ENCODE results near the gene PBX2.
"Not testable (repeated sequence)": the region's sequence is repeated elsewhere in the genome, so short reads cannot be mapped to it uniquely, and the experiment has no call there.

Gene PBX2, protein sequence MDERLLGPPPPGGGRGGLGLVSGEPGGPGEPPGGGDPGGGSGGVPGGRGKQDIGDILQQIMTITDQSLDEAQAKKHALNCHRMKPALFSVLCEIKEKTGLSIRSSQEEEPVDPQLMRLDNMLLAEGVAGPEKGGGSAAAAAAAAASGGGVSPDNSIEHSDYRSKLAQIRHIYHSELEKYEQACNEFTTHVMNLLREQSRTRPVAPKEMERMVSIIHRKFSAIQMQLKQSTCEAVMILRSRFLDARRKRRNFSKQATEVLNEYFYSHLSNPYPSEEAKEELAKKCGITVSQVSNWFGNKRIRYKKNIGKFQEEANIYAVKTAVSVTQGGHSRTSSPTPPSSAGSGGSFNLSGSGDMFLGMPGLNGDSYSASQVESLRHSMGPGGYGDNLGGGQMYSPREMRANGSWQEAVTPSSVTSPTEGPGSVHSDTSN

DNA sequence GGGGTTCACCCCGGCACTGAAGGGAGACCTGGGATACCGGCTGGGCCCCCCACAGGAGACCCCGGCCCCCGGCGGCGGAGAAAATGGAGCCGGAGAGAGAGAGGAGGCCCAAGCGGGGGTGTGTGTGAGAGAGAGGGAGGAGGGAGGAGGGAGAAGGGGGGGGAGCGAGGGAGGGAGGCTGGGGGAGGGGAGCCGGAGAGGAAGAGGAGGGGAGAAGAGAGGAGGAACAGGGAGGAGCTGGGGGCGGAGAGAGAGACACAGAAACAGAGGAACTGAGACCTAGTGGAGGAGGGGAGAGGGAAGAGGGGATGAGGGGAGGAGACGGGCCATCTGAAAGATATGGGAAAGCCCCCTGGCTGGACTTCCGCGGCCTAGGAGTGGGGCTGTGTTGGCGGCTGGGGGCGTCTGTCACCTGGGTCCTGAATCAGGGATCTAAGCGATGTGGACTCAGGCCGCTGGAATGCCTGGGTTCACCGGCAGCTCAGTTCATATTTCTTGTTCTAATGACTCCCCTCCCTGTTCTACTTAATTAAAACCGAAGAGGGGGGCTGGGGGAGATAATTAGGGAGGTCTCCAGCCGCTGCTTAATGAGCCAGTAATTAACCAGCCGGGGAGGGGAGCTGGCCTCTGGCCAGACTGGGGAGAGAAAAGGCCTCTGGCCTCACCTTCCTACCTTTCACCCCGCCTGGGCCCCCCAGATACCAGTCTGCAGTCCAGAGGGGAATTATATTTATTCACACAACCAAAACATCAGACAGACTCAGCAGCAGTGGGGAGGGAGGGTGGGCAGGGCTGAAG is at the start of gene PBX2:
Gene PBX2 (minus strand): TSS at position 149 of the 798 bp plus-strand sequence. CDS start 287 bp downstream, outside the sequence.
- DNase-seq = peak; percentile 57

DNA sequence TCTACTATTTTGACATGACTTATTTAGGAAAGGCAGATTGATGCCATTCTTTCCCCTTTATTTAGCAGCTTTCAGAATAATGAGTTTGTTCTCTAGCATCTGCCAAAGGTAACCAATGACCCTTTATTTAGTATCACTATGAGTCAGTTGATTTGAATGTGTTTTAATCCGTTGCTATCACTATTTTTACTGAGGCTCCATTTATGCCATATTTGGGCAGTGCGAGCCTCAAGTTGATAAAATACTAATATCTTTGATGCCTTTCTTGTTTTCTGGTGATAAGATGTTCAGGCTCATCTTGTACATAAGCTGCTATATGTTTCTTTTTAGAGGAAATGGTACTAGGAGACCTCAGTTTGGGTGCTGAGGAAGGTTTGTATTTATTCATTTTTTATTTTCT is 49.5 kb upstream of the PBX2 start:
- no peak for DNase-seq

DNA sequence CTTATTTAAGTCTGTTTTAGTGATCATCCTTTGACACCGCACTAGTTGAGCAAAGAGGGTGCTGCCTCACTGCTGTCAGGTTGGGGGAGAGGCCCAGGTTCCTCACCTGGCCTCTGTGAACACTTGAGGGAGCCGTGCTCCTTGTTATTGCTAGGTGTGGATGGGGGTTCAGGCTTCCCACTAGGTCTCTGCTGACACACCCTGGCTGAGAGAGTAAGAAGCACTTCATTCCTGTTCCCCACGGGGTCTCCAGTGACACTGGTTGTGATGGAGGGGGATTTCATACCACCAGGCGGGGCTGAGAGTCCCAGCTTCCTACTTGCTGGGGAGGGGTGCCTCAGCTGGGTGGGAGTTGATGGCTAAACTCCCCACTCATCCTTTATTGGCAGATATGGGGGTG is 44.9 kb upstream of the PBX2 start:
- no peak for DNase-seq

DNA sequence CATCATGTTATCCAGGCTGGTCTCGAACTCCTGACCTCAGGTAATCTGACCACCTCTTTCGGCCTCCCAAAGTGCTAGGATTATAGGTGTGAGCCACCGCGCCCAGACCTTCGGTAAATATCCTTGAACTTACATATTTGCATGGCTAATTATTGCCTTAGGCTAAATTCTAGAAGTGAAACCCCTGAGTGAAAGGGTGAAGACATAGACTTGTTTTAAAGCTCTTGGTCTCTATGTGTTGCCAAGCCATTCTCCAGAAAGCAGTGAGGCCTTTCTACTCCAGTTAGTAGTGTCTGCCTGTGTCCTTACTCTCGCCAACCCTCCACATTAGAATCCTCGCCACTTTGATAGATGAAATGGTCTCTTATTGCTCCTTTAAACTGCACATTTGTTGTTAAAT is 36.4 kb upstream of the PBX2 start:
- DNase-seq = no peak

DNA sequence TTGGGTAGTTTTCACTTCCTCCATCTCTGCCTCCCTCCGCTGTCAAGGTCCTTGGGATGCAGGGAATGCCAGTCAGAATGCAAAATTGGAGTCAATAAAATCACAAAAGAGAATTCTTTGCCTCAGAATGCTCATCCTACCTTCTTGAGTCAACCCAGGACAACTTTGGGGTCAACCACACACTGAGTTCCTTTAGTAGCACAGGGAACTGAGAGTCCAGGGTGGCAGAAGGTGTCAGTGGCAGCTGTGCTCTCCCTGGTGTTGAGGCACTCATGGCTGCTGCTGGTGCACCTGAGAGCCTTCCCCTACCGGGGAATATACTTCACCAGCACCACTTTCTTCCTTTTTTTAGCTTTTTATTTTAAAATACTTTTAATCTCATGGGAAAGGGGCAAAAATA is 34.7 kb upstream of the PBX2 start:
- DNase-seq = no peak

DNA sequence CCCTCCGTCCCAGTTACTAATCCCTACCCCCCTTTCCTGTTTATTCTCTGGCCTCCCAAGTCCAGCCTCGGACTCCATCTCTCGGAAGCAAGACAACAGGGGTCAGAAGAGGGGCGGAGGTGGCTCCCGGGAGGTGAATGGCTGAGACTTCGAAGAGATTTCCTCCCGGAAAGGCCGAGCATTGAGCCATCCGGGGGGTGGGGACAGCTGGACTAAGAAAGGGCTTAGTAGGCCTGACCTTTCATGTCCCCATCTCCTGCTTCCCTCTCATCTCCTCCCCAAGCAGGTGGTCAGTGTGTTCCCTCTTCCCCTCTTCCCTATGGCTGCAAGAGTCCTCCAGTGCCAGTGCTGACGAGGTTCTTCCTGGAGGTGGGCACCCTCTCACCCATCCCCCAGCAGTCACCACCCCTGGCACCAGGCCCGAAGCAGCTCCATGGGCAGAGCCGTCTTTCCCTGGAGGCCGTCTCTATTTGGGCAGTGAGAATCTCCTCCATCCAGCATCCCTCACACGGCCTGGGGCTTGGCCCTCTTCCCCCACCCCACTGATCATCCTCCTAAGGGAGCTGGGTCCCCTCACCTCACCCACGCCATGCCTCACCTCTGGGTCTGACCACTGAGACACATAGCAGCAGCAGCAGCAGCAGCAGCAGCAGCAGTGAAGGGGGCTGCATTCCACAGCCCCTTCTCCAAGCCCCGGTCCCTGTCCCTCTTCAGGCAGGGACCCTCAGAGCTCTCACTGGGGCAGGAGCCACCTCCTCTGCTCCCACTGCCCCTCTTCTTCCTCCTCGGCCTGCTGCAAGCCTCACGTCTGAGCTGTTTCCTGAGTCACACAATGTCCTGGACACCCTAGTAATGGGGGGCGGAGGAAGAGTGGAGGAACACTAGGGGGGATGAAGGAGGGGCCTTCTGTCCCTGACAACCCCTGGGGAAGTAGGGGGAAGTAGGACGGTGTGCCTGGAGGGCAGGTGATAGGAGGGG is 33.5 kb upstream of the PBX2 start, which contains the start of gene NOTCH4:
Gene NOTCH4 (minus strand): TSS at position 810 of the 978 bp plus-strand sequence. CDS start 139 bp downstream, at position 671.
- no peak for DNase-seq

DNA sequence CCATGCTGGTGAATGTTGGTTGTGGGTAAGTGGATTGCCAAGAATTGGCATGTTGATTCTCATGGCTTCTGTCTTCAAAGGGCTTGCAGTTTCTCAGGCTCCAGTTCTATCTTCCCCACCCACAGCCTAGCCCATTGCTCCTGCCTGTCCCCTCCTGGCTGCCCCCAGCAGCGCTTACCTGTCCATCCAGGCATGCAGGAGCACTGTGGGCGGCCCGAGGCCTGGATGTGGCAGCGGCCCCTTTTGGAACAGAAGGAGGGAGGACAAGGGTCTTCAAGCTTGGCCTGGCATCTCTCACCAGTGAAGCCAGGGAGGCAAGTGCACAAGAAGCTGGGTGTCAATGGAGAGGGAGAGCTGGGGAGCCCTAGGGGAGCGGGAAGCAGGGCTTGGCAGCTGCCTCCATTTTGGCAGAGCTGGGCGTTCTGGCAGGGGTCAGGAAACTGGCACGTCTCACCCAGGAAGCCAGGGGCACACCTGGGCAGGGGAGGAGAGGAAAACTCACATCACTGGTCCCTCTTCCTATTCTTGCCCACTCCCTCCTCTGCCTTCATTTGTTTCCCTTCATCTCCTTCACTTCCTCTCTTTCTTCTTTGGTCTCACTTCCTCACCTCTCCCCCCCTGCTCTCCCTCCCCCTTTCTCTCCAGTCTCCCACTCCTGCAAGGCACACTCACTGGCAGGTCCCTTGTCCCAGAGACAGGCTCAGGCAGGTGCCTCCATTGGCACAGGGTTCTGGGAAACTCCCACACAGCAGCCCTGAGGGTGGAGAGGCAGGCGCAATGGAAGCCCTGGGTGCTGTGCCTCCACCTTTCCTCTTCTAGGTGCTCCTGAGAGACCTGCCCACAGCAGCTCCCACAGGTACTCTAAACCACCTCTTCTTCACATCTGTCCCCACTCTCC is 32.6 kb upstream of the PBX2 start:
- no peak for DNase-seq

DNA sequence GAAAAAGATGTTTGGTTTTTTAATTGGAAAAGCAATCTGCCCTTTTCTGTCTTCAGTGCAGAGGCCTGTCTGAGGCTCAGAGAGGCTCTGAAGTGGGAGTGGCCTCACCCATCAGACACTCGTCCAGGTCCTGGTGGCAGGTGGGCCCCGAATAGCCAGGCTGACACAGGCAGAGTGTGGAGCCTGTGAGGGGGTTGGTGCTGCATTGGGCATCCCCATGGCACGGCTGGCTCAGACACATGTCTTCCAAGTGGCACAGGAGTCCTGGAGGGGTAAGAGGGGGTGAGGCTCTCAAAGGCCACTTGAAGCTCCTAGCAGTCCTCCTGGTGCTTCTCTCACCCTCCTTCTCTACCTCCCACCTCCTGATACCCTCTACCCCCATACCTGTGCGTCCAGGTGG is 30.0 kb upstream of the PBX2 start:
- no peak for DNase-seq

DNA sequence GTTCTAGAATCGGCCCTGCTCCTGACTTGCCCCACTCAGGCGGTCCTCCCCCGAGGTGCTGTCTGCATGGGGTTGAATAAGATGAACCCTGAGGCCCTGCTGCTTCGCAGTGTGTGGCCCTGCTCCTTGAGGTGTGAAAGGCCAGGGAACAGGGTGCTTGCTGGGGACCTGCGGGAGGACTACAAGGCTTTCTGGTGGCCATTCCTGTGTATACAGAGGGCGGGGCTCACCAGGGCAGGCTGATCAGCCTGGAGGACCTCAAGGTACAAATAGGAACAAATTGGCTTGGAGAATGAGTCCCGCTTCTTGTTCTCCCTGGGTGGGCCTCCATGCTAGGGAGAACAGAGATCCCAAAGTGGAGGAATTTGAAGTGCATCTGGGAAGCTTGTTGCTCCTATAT is 28.2 kb upstream of the PBX2 start:
- DNase-seq = no peak

DNA sequence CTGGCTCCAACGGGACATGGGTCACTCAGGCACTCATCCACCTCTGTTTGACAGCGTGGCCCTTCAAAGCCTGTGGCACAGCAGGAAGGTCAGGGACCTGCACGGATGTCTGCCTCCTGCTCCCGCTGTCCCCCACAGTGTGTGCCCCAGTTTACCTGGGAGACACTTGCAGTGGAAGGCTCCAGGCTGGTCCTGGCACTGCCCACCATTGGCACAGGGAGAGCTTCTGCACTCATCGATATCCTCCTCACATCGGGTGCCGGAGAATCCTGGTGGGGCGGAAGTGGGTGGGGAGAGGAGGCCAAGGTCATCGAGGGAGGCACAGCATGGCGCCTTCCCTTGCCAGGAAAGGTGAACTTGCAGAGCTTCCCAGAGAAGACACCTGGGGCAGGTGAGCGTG is 27.0 kb upstream of the PBX2 start:
- DNase-seq = no peak

DNA sequence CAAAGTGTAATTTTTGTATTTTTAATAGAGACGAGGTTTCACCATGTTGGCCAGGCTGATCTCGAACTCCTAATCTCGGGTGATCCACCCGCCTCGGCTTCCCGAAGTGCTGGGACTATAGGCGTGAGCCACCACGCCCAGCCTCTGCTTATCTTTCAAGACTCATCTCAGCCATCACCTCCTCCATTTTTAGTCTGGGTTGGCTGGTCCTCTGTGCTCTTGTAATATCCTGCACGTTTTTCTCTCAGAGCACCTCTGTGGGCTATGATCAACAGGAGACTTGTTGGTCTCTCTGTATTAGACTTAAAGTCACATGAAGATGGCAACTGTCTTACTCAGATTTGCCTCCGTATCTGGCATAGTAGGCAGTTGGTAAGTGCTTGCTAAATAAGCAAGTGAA is 26.3 kb upstream of the PBX2 start:
- no peak for DNase-seq

DNA sequence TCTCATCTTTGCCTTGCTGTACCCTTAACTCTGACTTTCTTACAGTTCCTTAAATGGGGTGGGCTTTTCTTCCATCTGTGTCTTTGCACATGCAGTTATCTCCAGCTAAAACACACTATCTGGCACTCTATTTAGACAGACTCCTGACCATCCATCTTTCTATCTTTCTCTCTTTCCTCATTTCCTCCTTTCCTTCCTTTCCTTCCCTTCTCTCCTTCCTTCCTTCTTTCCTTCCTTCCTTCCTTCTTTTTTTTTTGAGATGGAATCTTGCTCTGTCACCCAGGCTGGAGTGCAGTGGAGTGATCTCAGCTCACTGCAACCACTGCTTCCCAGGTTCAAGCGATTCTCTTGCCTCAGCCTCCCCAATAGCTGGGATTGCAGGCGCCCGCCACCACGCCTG is 25.6 kb upstream of the PBX2 start:
- DNase-seq = no peak

DNA sequence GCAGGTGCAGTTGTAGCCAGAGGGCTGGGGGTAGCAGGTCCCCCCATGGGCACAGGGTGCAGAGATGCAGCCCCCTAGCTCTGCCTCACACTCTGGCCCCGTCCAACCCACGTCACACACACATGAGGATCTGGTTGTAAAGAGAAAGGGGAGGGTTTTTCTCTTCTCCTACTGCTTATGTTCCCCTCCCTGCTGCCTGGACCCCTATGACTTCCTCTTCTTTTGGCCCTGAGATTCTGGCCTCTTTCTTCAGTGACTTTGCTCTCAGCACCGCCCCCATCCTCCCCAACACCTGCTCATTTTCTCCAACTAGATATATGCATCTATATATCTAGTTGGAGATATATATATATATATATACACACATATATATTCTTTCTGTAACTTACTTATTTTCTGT is 24.1 kb upstream of the PBX2 start:
- DNase-seq = no peak

DNA sequence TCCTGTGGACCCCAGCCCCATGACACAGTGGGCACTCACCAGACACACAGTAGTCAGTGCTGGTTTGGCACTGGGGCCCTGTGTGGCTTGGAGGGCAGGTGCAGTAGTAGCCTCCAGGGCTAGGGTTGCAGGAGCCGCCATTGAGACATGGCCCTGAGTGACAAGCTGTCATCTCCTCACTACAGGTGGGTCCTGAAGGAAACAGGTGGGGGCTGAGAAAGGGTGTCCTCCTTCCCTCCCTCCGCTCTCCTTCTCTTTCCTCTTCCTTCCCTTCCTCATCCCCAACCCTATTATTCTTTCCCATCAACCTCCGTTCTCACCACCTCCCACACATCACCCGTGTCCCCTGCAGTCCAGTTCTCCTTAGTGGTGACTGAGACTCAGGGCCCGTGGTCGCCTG is 23.6 kb upstream of the PBX2 start:
- DNase-seq = no peak

DNA sequence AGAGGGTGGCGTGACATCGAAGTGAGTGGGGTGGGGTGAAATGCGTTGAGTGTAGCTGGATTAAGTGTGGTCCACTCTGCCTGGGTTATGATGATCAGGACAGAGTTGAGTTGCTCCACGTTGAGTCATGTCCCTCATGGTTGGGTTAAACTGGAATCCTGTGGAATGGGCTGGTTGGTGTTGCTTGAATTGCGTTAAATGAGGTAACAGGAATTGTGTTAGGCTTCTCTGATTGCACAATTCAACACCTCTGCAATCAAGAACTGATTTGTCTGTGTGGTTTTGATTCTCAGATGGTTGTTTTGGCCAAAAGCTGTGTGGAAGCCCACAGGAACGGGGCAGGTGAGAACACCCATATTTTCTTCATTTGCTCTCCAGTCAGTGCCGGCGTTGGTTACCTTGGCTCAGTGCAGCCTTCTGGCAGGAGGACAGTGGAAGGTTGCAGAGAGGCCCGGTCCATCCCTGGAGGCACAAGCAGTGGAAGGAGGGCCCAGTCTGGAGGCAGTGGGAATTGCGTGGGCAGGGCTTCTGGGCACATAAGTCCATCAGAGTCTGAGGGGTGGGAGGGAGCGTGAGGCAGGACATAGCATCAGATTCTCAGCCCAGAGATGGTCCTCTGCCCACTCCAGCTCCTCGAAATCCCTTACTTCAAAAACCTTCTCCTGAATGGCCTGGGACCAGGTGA is 22.2 kb upstream of the PBX2 start:
- no peak for DNase-seq

DNA sequence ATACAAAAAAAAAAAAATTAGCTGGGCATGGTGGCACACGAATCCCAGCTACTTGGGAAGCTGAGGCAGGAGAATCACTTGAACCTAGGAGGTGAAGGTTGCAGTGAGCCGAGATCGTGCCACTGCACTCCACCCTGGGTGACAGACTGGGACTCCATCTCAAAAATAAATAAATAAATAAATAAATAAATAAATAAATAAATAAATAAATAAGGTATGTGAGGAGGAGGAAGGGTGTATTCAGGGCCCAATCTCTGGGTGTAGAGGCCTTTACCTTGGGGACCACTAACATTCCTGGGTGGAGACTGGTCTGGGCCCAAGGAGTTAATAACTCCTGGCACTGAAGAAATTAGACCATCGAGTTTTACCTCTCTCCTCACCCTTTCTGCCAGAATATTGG is 21.4 kb upstream of the PBX2 start:
- DNase-seq = not testable (repeated sequence)

DNA sequence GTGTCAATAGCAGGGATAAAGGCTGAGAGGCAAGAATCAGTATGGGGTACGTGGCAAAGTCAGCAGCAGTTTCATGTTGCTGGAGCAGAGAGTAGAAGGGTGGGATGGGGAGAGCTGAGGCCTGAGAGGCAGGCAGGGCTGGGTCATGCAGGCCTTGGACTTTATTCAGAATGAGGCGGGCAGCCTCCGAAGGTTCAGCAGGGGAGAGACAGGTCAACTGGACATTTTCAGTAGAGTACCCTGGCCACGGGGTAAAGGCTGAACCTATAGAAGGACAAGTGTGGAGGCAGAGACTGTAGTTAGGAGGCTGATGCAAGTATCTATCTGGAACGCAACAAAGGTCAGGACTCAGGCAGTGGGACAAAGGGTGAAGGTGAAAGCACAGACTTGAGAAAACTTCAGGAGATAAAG is 20.2 kb upstream of the PBX2 start:
- DNase-seq = no peak

DNA sequence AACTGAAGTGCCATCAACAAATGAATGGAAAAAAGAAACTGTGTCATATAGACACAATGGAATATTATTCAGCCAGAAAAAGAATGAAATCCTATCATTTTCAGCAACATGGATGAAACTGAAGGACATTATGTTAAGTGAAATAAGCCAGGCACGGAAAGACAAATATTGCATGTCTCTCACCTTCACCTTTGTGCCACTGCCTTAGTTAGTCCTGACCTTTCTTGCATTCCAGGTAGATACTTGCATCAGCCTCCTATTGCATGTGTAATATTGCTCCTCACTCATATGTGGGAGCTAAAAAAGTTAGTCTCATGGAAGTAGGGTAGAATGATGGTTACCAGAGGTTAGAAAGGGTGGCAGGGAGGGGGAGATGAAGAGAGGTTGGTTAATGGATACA is 19.0 kb upstream of the PBX2 start:
- no peak for DNase-seq

DNA sequence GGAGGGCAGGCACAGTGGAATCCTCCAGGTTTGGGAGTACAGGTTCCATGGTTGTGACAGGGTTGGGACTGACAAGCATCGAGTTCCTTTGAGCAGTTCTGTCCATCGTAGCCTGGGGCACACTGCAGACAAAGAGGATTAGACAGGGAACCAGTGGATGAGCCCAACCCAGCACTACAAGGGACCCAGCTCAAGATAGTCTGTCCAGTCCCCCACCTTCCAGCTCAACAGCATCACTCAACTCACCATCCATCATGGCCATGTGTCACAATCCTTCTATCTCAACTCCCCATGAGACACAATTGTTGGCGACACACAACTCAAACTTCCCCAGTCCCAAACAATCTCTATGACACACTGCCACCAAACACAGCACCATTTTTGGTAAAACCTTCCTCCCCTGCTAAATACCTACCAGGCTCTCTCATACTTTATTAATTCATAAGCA is 14.3 kb upstream of the PBX2 start:
- DNase-seq = no peak

DNA sequence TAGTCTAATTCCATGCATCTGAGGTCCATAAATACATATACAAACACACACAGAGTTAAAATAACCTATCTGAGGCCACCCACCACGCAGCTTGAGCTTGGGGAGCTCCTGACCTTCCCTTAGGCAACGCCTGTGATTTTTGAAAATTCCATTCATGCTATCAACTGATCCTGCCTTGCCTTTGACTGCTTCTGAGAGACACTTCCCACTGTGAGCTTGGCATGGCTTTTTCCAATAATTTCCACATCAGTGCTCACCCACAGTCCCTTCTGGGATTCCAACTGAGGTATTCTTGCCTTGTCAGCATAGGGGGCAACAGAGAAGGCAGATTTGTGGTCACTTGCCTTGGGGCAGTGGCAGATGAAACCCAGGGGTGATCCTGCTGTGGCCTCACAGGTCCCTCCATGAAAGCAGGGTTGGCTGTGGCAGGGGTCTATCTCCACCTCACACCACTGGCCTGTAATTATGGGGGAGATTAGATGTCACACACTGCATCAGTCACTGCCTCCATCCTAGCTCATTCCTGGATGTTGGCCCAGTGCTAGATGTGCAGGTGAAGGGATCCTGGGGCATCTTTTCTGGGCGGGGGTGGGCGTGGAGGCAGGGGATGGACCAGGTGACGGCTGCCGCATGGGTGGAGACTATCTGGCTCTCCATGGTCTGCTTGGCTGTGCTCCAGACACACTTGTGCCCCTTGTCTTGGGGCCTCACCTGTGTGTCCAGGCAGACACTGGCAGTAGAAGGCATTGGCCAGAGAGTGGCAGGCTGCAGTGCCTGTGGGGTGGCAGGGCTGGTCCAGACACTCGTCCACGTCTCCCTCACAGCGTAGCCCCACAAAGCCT is 13.6 kb upstream of the PBX2 start:
- no peak for DNase-seq
